ENCODE results near the gene ANKLE2.

DNA sequence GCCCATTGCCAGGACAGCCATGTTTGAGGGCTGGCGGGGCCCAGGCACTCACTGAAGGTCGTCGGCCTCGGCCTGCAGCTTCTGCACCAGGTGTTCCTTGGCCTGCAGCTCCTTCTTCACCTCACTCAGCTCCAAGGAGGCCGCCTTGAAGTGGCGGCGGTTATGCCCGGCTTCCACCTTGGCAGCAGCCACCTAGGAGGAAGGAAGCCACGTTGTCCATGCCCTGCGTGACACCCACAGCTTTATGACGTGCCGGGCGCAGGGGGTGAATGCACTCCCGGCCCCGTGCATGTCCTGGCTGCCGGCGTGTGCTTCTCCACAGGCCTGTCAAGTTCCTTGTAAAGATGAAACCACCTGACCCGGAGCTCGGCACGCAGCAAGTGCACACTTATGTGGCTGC lies 16.0 kb upstream of the ANKLE2 start:
- TF ChIP-seq, protein P1, sequence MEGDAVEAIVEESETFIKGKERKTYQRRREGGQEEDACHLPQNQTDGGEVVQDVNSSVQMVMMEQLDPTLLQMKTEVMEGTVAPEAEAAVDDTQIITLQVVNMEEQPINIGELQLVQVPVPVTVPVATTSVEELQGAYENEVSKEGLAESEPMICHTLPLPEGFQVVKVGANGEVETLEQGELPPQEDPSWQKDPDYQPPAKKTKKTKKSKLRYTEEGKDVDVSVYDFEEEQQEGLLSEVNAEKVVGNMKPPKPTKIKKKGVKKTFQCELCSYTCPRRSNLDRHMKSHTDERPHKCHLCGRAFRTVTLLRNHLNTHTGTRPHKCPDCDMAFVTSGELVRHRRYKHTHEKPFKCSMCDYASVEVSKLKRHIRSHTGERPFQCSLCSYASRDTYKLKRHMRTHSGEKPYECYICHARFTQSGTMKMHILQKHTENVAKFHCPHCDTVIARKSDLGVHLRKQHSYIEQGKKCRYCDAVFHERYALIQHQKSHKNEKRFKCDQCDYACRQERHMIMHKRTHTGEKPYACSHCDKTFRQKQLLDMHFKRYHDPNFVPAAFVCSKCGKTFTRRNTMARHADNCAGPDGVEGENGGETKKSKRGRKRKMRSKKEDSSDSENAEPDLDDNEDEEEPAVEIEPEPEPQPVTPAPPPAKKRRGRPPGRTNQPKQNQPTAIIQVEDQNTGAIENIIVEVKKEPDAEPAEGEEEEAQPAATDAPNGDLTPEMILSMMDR (IDR thresholded peaks at IDR 0.05 in 4 of 5, conservative IDR thresholded peaks at IDR 0.05 in 1 of 5), result no peak
- TF ChIP-seq POLR2A (IDR thresholded peaks at IDR 0.05), result no peak

Data from gastrocnemius medialis (tissue), 4 donors.